SK-MEL-5 (cell line): Measurements from ENCODE around the gene SOX5. TPM values are rescaled to one million over a fixed set of nuclear protein-coding genes. Genes with fewer than 3 reads are reported as not detected.
A peak's percentile ranks its signal among the peaks of the same experiment; 100 is the strongest.

ENCODE experiments used
- DNase-seq: peaks from one replicate; pipeline ENCODE4 v3.0.0-alpha.2; 2016; ENCODE audit warnings: low read depth, low spot score
- in situ Hi-C: cut with HindIII; loops from 2 replicates; pipeline ENCODE4 v1.10.0; 2016; ENCODE audit warnings: low sequenced_read_pairs, high pct_unique_total_duplicates, low pct_unique_long_range_greater_than_20kb
- total RNA-seq: library from RNA; depleted of rRNA; stranded (reverse); fragments of >200 nt; shearing (Covaris generic); gene quantifications from 2 replicates; pipeline ENCODE4 v1.2.3, GENCODE V29; 2014

Gene SOX5
- total RNA-seq, 1 experiment from 2014 or later, result 10.4 TPM

DNA sequence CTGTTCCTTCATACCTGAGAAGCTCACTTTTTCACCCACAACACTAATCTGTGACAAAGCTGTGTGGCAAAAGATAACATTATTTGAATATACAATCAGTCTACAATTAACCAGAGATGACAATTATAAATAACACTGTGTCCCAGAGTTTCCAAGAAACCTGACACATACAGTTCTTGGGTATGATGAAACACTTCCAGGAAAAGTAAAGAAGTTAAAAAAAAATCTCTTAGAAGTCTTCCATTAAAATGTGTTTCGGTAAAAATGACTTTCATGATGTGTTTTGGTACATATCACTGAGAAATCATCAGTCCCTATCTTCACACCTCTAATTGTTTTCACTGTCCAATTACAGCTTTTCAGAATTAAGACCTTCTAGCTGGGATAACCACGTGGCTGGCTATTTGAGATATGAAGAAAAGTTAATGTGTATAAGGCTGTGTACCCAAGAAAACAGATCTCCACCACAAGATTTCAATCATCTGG, 390.2 kb downstream of the SOX5 start:
- in situ Hi-C loops, result no loop called here
- DNase-seq, result no peak

DNA sequence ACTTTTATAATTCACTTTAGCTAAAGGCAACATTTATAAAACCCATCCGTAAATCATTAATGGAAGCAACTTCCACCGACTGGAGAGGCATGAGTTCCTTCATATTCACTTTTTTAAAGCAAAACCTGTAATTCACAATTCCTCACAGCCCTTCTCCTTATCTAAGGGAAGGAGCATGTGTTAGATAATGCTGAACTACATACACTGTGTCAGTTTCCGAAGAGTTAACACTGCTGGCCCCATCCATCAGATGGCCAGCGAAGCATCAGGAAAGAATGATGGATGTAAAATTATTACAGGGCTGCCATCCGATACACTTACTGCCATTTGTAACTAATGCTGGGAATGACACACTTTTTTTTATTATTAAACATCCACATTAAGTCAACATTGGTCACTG, 392.8 kb downstream of the SOX5 start:
- in situ Hi-C loops, result no loop called here
- no peak for DNase-seq

DNA sequence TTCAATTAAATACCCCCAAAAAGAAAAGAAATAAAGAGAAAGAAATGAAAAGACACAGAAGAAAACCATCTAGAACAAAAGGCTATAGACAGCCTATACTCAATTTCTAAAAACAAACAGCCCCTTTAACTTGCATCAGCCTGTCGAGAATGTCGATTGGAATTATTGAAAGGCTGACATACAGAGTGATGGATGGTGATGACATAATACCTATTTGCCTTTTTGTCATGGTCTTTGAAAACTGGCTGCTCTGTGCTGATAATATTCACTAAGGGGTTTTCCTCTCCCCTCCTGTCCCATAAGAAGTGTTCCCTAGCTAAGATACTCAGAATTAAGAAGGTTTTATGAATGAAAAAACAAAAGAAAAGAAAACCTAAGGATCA, 393.7 kb downstream of the SOX5 start:
- no peak for DNase-seq
- in situ Hi-C loops, result no loop called here

DNA sequence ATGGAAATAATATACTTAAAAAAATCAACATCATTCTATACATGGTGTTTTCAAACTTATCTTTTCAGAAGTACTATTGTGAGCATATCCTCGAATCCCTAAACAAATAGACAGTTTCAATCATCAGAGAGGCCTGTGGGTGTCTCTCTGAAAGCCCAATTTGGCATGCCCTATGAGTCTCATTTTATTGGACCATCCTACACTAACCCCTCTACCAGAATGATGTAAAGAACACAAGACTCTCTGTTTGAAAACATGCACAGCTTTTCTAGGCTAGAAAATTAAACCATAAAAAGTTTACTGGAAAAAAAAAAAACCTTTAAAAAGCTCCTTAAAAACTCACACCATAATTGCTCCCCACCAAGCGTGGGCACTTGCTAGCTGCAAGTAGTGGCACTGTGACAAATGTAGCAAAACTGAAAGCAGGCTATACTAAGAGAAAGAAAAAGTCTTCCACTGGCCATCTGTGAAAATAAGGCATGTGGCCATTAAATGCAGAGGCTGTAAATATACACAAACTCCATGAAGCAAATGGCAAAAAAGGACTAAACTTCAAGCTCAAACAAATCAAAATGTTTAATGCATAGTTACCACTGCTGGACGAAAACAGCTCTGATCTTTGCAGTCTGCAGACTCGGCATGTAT, 394.2 kb downstream of the SOX5 start:
- in situ Hi-C loops, result no loop called here

DNA sequence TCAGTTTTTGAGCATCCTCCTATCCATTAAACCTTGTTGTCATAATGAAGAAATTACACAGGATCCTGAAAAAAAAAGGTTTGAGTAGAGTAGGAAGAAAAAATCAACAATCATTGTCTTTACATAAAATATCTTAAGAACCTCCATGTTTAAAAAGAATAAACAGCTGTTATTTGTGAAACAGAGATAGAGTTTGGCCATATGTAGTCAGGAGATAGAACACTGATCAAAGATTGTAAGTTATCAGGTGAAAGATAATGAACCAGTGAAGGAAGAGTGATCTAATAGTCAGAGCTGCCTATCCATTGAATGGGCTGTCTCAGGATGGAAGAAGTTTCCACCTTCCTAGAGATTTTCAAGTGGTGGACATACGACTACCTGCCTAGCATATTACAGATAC, 397.1 kb downstream of the SOX5 start:
- in situ Hi-C loops, result no loop called here

More for the DNA sequence above, 394.2 kb downstream of the SOX5 start:
- DNase-seq, result no peak

DNA sequence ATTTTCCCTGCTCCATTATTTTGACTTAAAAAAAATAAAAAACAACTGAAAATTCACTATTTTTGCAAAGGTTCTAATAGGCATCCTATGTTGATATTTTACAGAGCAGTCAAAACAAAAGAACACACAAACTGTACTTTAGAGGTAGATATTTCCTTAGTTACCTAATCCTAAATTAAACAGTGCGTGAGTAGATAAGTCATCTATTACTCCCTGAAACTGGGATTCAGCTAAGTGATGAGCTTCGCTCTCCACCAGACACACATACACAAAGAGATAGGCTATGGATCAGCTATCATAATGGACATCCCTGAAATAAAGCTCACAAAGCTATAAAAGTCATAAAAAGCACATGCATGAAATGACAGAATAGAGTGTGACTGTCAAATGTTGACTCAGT, 398.7 kb downstream of the SOX5 start:
- DNase-seq, result no peak
- in situ Hi-C loops, result no loop called here

More for the DNA sequence above, 397.1 kb downstream of the SOX5 start:
- no peak for DNase-seq

DNA sequence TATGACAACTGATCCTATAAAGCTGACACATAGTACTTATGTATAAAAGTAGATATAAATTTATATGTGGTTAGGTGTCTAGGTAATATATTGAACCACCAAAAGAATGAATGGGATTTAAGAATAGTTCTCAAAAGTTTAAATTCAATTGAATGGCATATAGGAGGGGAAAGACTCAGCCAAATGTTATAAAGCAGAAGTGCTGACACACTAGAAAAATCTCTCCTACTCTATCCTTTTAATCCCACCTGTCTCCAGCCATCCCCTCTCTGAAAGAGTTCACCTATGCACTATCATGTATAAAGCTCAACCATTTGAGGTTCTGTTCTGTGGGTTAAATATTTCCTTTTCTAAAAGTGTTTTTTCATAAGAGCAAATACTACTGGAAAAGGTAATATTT, 400.7 kb downstream of the SOX5 start:
- no peak for DNase-seq
- in situ Hi-C loops, result no loop called here

DNA sequence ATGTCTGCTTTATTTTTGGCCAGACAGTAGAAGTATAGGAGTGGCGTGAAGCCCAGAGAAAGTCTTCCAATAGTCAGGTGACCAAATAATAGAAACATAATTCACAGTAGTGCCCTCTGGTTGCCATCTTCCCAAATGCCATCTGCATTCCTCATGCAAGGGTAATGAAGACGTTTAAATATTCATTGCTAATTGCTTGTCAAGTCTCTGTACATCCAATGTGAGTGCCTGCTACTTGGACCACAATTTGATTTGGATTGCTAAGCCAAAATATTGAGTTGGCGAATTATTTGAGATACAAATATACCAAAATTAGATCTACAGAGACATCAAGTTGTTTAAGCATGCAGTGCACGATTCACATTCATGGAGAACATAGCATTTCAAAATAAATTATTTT, 402.7 kb downstream of the SOX5 start:
- DNase-seq, result no peak
- in situ Hi-C loops, result no loop called here

DNA sequence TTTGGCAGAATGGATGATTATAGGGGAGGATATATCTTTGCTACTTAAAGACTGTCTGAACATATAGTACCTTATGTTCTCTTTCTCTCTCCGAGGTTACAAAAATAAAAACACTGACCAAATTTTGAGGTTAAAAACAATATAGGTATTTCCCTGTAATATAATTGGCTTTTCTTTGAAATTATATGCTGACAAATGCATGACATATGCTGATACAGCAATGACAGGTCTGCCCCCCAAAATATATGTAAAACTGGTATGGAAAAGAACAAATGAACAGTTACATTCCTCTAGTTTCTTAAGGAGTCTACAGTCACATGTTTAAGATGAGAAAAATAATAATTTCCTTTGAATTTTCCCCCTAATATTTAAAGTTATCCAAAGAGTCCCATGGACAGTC, 405.7 kb downstream of the SOX5 start:
- in situ Hi-C loops, result no loop called here
- no peak for DNase-seq

DNA sequence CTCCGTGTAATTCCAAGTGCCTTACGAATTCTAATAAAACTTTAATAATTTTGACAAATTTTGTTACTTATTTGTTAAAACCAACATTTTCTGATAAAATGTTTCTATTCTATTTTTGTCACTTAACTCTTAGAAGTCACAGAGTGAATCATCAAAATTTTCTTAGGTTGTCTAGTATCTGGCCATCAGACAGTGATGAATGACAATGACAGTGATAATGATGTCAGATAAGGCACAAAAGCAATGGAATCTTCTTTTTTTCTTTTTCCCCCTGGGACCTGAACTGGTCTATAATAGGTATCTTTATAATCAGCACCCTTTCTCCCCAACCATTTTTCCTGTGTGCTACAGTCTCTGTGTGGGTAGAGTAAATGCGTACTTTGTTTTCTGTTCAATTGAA, 407.3 kb downstream of the SOX5 start:
- in situ Hi-C loops, result no loop called here
- no peak for DNase-seq

DNA sequence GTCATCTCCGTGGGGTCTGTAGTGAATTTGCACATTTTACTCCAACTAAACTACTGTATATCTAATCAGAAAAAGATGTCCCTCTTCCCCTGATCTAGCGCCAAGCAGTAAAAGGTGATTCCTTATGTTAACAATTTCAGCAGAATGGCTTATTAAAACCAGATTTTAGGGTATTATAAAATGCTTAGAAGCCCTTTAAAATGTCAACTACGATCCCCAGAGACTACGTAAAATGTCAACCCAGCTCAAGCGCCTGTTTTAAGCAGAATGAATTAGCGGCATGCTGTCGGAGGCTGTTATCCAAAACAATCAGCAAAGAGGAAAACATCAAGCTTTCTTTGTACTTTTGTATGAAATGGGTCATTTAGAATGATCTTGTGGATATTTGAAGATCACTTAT, 408.9 kb downstream of the SOX5 start:
- DNase-seq, result no peak
- in situ Hi-C loops, result no loop called here

DNA sequence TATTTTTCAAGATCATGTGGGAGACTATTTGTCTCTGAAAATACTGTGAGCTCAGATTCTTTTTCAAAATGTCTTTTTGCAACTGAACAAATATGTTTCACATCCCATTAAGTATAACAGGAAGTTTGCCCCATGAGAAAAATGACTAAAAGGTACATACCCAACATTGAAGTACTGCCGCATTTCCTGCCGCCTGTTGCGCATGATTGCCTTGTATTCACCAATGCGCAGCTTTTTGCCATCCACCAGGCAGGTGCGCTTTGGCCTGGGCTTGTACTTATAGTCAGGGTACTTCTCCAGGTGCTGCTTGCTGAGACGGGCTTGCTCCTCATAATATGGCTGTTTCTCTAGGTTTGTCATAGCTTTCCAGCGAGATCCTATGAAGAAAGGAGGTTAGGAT, 413.2 kb downstream of the SOX5 start:
- in situ Hi-C loops, result no loop called here
- no peak for DNase-seq

DNA sequence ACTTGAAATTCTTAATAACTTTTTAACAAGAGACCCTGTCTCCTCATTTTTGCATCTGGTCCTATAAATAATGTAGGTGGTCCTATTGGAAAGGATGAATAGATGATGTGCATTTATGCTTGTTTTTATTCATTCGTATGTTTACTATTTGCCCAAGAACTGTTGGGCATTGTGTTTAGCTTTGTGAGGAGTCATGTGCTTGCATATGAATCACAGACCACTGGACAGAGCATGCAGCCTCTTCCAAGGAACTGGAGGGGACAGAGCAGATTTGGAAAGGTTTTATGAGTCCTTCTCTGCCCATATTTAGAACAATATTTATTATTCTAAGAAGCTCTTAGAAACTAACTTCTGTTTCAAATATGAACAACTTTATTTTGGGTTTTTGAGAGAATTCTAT, 414.0 kb downstream of the SOX5 start:
- peak; percentile 71 for DNase-seq
- in situ Hi-C loops, result no loop called here

DNA sequence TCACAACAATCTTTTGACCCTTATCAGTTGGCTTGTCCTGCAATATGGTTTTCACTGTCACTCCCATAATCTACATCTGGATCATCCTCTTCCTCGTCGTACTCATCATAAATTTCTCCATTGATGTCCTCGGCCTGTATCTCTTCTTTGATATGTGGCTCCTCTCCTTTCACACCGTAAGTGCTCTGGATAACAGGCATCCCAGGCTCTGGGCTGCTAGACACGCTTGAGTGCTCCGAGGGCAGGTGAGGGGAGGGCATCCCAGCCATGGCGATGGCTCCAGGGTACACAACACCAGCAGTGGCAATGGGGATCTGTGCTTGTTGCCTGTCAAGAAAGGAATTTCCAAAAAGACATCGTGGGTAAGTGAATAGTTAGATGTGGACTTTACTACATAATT, 415.3 kb downstream of the SOX5 start:
- DNase-seq, result no peak
- in situ Hi-C loops, result no loop called here

DNA sequence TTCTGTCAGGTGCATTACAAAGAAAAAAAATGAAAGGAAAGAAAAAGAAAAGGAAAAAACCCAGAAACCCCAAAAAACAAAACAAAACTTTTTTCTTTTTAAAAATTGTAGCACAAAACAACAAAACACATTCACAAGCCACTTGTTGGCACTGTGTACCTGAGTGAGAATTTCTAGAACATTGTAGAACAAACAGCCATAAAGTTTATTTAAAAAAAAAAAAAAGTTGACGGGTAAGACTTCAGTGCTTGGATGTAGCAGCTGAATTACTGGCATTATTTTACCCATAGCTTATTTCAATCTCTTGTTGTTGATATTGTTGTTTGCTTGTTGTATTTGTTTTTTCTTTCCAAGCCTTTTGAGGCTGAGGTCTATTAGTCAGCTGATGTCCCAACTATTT, 415.8 kb downstream of the SOX5 start:
- DNase-seq, result no peak
- in situ Hi-C loops, result no loop called here

DNA sequence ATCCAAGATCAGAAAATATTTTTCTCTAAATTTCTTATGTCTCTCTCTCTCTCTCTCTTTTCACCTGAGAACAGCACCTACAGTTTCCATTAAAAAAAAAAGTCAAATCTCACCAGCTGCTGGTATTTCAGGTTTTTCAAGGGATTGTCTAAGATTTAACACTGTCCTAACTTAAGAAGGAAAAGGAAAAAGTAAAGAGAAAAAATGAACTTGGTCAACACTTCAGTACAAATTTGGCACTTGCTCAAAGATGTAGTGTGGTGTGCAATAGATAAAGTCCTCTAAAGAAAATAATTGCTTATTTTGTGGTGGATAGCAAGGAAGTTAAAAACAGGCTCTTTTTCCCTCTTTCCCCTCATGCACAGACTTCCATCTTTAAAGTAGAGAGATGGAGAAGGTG, 416.2 kb downstream of the SOX5 start:
- in situ Hi-C loops, result no loop called here
- no peak for DNase-seq

DNA sequence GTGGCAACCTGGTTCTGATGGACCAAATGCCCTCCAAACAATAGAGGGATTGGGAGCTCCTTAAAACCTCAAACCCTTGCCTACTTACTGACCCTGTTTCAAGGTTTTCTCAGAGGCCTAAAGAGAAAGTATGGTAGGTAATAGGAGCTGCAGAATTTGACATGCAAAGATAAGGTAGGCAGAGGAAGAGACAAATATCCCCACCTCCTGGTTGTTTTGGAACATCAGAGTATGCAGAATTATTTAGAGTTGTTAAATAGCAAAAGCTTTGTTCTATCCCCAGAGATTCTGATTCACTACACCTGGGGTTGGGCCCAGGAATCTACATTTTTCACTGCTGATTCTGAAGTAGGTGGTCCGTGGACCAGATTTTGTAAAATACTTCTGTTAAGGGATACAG, 421.2 kb downstream of the SOX5 start:
- in situ Hi-C loops, result no loop called here
- no peak for DNase-seq

DNA sequence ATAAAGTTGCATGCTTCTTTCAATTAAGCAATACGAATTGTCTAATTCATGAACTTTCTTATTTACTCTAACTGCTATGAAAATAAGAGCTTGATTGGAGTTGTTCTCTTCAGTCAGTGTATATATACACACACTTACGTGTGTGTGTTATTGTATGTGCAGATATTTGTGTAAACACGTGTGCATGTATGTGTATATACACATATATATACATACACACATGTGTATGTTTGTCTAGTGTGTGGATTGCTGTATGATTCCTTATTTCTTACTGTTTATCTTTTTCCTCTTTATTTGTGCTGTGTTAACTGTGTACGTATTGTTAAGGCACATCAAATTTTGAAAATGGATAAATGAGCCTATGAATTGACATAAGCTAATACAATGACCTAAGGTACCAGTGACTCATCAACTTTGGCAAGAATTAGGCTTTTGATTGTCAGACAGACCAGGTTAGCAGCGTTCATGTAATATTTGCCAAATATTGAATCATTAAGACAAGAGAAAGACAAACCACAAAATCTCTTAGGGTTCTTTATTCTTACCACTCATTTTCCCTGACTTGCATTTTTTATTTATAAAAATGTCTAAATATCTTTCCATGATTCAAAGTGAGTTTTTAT, 423.9 kb downstream of the SOX5 start:
- in situ Hi-C loops, result no loop called here

DNA sequence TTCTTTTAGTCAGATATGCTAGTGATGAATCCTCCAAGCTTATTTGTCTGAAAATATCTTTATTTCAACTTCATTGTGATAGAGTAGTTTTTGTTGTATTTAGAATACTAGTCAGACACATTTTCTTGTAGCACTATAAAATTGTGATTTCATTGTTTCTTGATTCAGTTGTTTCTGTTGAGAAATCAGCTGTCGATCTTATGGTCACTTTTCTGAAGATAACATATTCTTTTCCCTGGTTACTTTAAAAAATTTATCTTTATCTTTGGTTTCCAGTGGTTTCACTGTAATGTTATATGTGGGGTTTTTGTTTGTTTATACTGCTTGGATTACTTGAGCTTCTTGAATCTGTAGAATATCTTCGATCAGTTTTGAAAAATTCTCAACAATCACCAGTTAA, 426.1 kb downstream of the SOX5 start:
- no peak for DNase-seq
- in situ Hi-C loops, result no loop called here

More for the DNA sequence above, 423.9 kb downstream of the SOX5 start:
- no peak for DNase-seq
